ENCODE data around the gene COL4A2. TPM values are rescaled to one million over a fixed set of nuclear protein-coding genes. Genes with fewer than 3 reads are reported as not detected.

The COL4A2 gene
- total RNA-seq, 1 experiment from 2014 or later = 74.5 TPM

GRCh38 chr13:110507678-110508381 lies 200.7 kb downstream of the COL4A2 start:
- intact Hi-C loops (cut with micrococcal nuclease) = no loop called here
- Histone ChIP-seq H4K20me1 (ENCODE audit: low read length) (no peaks in the 10 kb centered on the region), H3F3A (ENCODE audit: low read length, unreplicated experiment) (no peaks in the 10 kb centered on the region), H3K4me2 (ENCODE audit: low read length) (peak overlapping the region; percentile 44; the same call in 1 of the 2 replicates), H2AFZ (ENCODE audit: low read length) (no peak overlapping the region), H3K9me2 (replicated peaks; ENCODE audit: low read length) (no peaks in the 10 kb centered on the region), H3K79me2 (ENCODE audit: low read length) (no peaks in the 10 kb centered on the region), H3K9ac (ENCODE audit: low read length) (peak overlapping the region; percentile 33; the same call in 1 of the 2 replicates), H3K9me3 (ENCODE audit: low read length) (no peaks in the 10 kb centered on the region), H3K27ac (ENCODE audit: low read length) (peak overlapping the region; percentile 61), H3K4me3 (ENCODE audit: low read length) (no peak overlapping the region), H3K4me1 (ENCODE audit: insufficient read depth, low read length) (peaks cover 11% of the 10 kb centered on the region), H3K27me3 (ENCODE audit: low read length) (no peaks in the 10 kb centered on the region), H3K36me3 (ENCODE audit: low read depth, low read length) (no peaks in the 10 kb centered on the region; the same call in 1 of the 2 replicates)
- ChIA-PET POLR2A (ENCODE audit: unreplicated experiment) (no interaction called here), CTCF (interaction anchor here (1.0 kb wide), 1 partner anchor 52 kb away, joined by 3 read pairs; no protein-coding TSS in a partner anchor)
- no TSS peak for BruUV-seq (replicated peaks)
- ATAC-seq = peak; percentile 50
- DNase-seq = peak; percentile 15
- TF ChIP-seq EZH2 (IDR thresholded peaks at IDR 0.05; ENCODE audit: low read length, unreplicated experiment) (no peak), CTCF (conservative IDR thresholded peaks at IDR 0.05; ENCODE audit: low read depth, low read length) (peak; percentile 29; the same call in 1 of the 2 replicates)

- ChIA-PET CTCF (no interaction called here), POLR2A (ENCODE audit: unreplicated experiment) (no interaction called here)
- Histone ChIP-seq H3K9me3 (ENCODE audit: low read length) (no peaks in the 10 kb centered on the region), H3K9me2 (replicated peaks; ENCODE audit: low read length) (no peaks in the 10 kb centered on the region), H3K27ac (ENCODE audit: low read length) (no peak overlapping the region), H3K36me3 (ENCODE audit: low read depth, low read length) (no peaks in the 10 kb centered on the region; the same call in 1 of the 2 replicates), H3K79me2 (ENCODE audit: low read length) (no peaks in the 10 kb centered on the region), H3K4me3 (ENCODE audit: low read length) (no peak overlapping the region), H3K4me1 (ENCODE audit: insufficient read depth, low read length) (peaks cover 11% of the 10 kb centered on the region), H3K27me3 (ENCODE audit: low read length) (no peaks in the 10 kb centered on the region), H3F3A (ENCODE audit: low read length, unreplicated experiment) (no peaks in the 10 kb centered on the region), H3K4me2 (ENCODE audit: low read length) (no peak overlapping the region), H4K20me1 (ENCODE audit: low read length) (no peaks in the 10 kb centered on the region), H2AFZ (ENCODE audit: low read length) (no peak overlapping the region), H3K9ac (ENCODE audit: low read length) (no peak overlapping the region)
- TF ChIP-seq CTCF (conservative IDR thresholded peaks at IDR 0.05; ENCODE audit: low read depth, low read length) = no peak
- TF ChIP-seq EZH2 (IDR thresholded peaks at IDR 0.05; ENCODE audit: low read length, unreplicated experiment) = no peak
- TF ChIP-seq EZH2phosphoT487 (IDR thresholded peaks at IDR 0.05; ENCODE audit: borderline replicate concordance, low read length) = no peak
- BruUV-seq (replicated peaks) = no TSS peak
- intact Hi-C loops (cut with micrococcal nuclease) = no loop called here
- no peak for DNase-seq
- ATAC-seq = no peak
Measured at GRCh38 chr13:110509478-110509926, 202.4 kb downstream of the COL4A2 start.
